HG03520 (cell line): ENCODE results near the gene TTPAL.
"Not testable (repeated sequence)": the region's sequence is repeated elsewhere in the genome, so short reads cannot be mapped to it uniquely, and the experiment has no call there.

ENCODE experiments used
- ATAC-seq: cut with Tn5 transposase; IDR thresholded peaks from one replicate; pipeline ENCODE4 v1.9.1; 2021; ENCODE audit warnings: mild to moderate bottlenecking, moderate library complexity; ENCODE audit not compliant: unreplicated experiment

Gene TTPAL

GRCh38 chr20:44467289-44467883 is 8.3 kb upstream of the TTPAL start:
- no peak for ATAC-seq

- ATAC-seq: no peak
These were observed 7.5 kb upstream of the TTPAL start for GRCh38 chr20:44468044-44468782.

- ATAC-seq: no peak
These were observed 5.3 kb upstream of the TTPAL start for GRCh38 chr20:44470327-44470726.

GRCh38 chr20:44471481-44471882 is 4.2 kb upstream of the TTPAL start:
- no peak for ATAC-seq

- not testable (repeated sequence) for ATAC-seq
These were observed 3.4 kb upstream of the TTPAL start for GRCh38 chr20:44472283-44472682.

GRCh38 chr20:44475372-44475693 is 341 bp upstream of the TTPAL start:
- no peak for ATAC-seq

- no peak for ATAC-seq
These were observed 1.5 kb downstream of the TTPAL start for GRCh38 chr20:44477151-44477550.

- ATAC-seq: no peak
These were observed 2.5 kb downstream of the TTPAL start for GRCh38 chr20:44478206-44478605.

GRCh38 chr20:44479643-44480042 is 4.0 kb downstream of the TTPAL start:
- no peak for ATAC-seq

GRCh38 chr20:44480097-44480496 is 4.4 kb downstream of the TTPAL start:
- no peak for ATAC-seq

GRCh38 chr20:44481719-44482416 is 6.2 kb downstream of the TTPAL start:
- ATAC-seq: no peak

GRCh38 chr20:44483112-44483511 is 7.4 kb downstream of the TTPAL start:
- no peak for ATAC-seq

- no peak for ATAC-seq
These were observed 9.6 kb downstream of the TTPAL start for GRCh38 chr20:44485078-44485829.

- ATAC-seq: no peak
These were observed 10.1 kb downstream of the TTPAL start for GRCh38 chr20:44485830-44486198.

GRCh38 chr20:44488551-44488950 is 12.9 kb downstream of the TTPAL start:
- no peak for ATAC-seq

GRCh38 chr20:44489223-44489622 is 13.5 kb downstream of the TTPAL start:
- no peak for ATAC-seq

GRCh38 chr20:44489931-44490330 is 14.3 kb downstream of the TTPAL start:
- no peak for ATAC-seq

GRCh38 chr20:44491635-44492395 is 16.1 kb downstream of the TTPAL start:
- ATAC-seq: no peak

GRCh38 chr20:44494266-44494665 is 18.6 kb downstream of the TTPAL start:
- no peak for ATAC-seq

- ATAC-seq: no peak
These were observed 19.0 kb downstream of the TTPAL start for GRCh38 chr20:44494681-44495080.

GRCh38 chr20:44495257-44495656 is 19.6 kb downstream of the TTPAL start:
- no peak for ATAC-seq
